K562 (cell line): Measurements from ENCODE around the gene CPED1. TPM values are rescaled to one million over a fixed set of nuclear protein-coding genes. Genes with fewer than 3 reads are reported as not detected.
A peak's percentile ranks its signal among the peaks of the same experiment; 100 is the strongest.

ENCODE experiments used
- ASH1L ChIP-seq: fragments of 450-650 bp; IDR thresholded peaks from 2 replicates; pipeline ENCODE4 v1.6.1; 2018; ENCODE audit warnings: borderline replicate concordance, mild to moderate bottlenecking, low read depth; ENCODE audit not compliant: partially characterized antibody
- CCNT2 ChIP-seq: IDR thresholded peaks from 2 replicates; pipeline ENCODE4 v1.6.1; 2011; ENCODE audit warnings: borderline replicate concordance, low read depth, mild to moderate bottlenecking, moderate library complexity, mixed read lengths, low read length; ENCODE audit not compliant: insufficient read length; ENCODE audit errors: extremely low read depth
- CXXC5 ChIP-seq: fragments of 250-450 bp; sonication (Bioruptor Pico); IDR thresholded peaks from 2 replicates; pipeline ENCODE4 v1.8.0; 2022; ENCODE audit warnings: inconsistent platforms, mild to moderate bottlenecking, moderate library complexity
- ELF1 ChIP-seq: fragments of 200-800 bp; sonication (Bioruptor generic); IDR thresholded peaks from 2 replicates; pipeline ENCODE4 v1.6.1; 2016; ENCODE audit warnings: missing genetic modification characterization, missing compliant biosample characterization
- ESRRB ChIP-seq: fragments of 250-450 bp; sonication (Bioruptor Pico); IDR thresholded peaks from 2 replicates; pipeline ENCODE4 v1.5.0; 2020; ENCODE audit warnings: mild to moderate bottlenecking, moderate library complexity, borderline replicate concordance
- FOSL1 ChIP-seq: fragments of 200-800 bp; sonication (Bioruptor generic); conservative IDR thresholded peaks from 2 replicates; pipeline ENCODE4 v1.6.1; 2016; ENCODE audit warnings: missing genetic modification characterization, missing compliant biosample characterization
- HEY1 ChIP-seq: fragments of 250-450 bp; sonication (Bioruptor Pico); IDR thresholded peaks from 2 replicates; pipeline ENCODE4 v1.5.0; 2020; ENCODE audit warnings: mild to moderate bottlenecking, moderate library complexity, borderline replicate concordance
- HOMEZ ChIP-seq: fragments of 250-450 bp; sonication (Bioruptor Pico); IDR thresholded peaks from 2 replicates; pipeline ENCODE4 v1.4.0; 2020; ENCODE audit warnings: mild to moderate bottlenecking, moderate library complexity
- KLF6 ChIP-seq: fragments of 250-450 bp; sonication (Bioruptor Pico); IDR thresholded peaks from 2 replicates; pipeline ENCODE4 v1.4.0; 2020; ENCODE audit warnings: mild to moderate bottlenecking, moderate library complexity, borderline replicate concordance
- LEF1 ChIP-seq: fragments of 450-650 bp; IDR thresholded peaks from 2 replicates; pipeline ENCODE4 v1.6.1; 2016; ENCODE audit warnings: mild to moderate bottlenecking
- MCM5 ChIP-seq: fragments of 450-650 bp; IDR thresholded peaks from 2 replicates; pipeline ENCODE4 v1.6.1; 2016; ENCODE audit warnings: low read depth
- NFXL1 ChIP-seq: fragments of 450-650 bp; formaldehyde crosslinking; IDR thresholded peaks from 2 replicates; pipeline ENCODE4 v1.4.0; 2021; ENCODE audit warnings: mild to moderate bottlenecking
- NR2C2 ChIP-seq, 2 experiments: fragments of 200-800 bp in 1 of 2; sonication (Bioruptor generic) in 1 of 2; sonication (generic) in 1 of 2; formaldehyde crosslinking in 1 of 2; IDR thresholded peaks; 2 replicates each; pipeline versions ENCODE4 v1.6.1 to v1.8.0; 2016 to 2022; ENCODE audit warnings: mild to moderate bottlenecking in 1 of 2, missing compliant biosample characterization in 1 of 2, missing genetic modification characterization in 1 of 2, missing genetic modification reagents in 1 of 2
- PHB2 ChIP-seq: fragments of 450-650 bp; IDR thresholded peaks from 2 replicates; pipeline ENCODE4 v1.6.1; 2017; ENCODE audit warnings: low read depth
- RBM25 ChIP-seq: fragments of 200-400 bp; formaldehyde crosslinking; IDR thresholded peaks from 2 replicates; pipeline ENCODE4 v1.6.1; 2018; ENCODE audit warnings: low read length, low read depth, moderate library complexity; ENCODE audit not compliant: severe bottlenecking
- ZBTB26 ChIP-seq: fragments of 450-650 bp; formaldehyde crosslinking; IDR thresholded peaks from 2 replicates; pipeline ENCODE4 v1.4.0; 2022; ENCODE audit warnings: missing genetic modification characterization
- ZNF316 ChIP-seq: fragments of 450-650 bp; IDR thresholded peaks from 2 replicates; pipeline ENCODE4 v1.6.1; 2016
- ZNF644 ChIP-seq: fragments of 200-800 bp; sonication (Bioruptor generic); IDR thresholded peaks from 2 replicates; pipeline ENCODE4 v1.6.1; 2016; ENCODE audit warnings: low read depth, missing genetic modification characterization, missing compliant biosample characterization
- ZNF780A ChIP-seq: fragments of 250-450 bp; sonication (Bioruptor Pico); IDR thresholded peaks from 2 replicates; pipeline ENCODE4 v1.5.0; 2021; ENCODE audit warnings: mild to moderate bottlenecking
- polyA plus RNA-seq, 8 experiments: library from polyadenylated mRNA; depleted of rRNA in 4 of 8; stranded (reverse) in 5 of 8; unstranded in 3 of 8; fragments of >200 nt; fragmentation: Nextera tagmentation in 2 of 8; fragmentation: Illumina TruSeq in 1 of 8; extraction: Ambion mirVana in 2 of 8; extraction: Trizol in 1 of 8; gene quantifications; 2 replicates each; pipeline versions ENCODE4 v1.2.1 to v1.2.3, GENCODE V29; 2011 to 2014; ENCODE audit warnings: inconsistent platforms in 1 of 8, missing spikeins in 1 of 8
- total RNA-seq, 7 experiments: library from RNA; depleted of rRNA in 6 of 7; stranded (reverse); fragments of >200 nt in 6 of 7; fragmentation: Illumina TruSeq in 2 of 7; extraction: Trizol in 2 of 7; gene quantifications; 2 replicates each; pipeline versions ENCODE4 v1.2.1 to v1.2.3, GENCODE V29; 2011 to 2021; ENCODE audit warnings: low replicate concordance in 1 of 7
- TF ChIP-seq, protein P1 (sequence below): IDR thresholded peaks from 3 replicates; pipeline ENCODE4 v1.6.1; 2011; ENCODE audit warnings: borderline replicate concordance, mild to moderate bottlenecking, moderate library complexity; ENCODE audit not compliant: insufficient read length; ENCODE audit errors: extremely low read depth
- TF ChIP-seq, protein P2 (sequence below): sonication (generic); formaldehyde crosslinking; IDR thresholded peaks from 2 replicates; pipeline ENCODE4 v1.8.1; 2022; ENCODE audit warnings: missing genetic modification reagents

Gene CPED1
- total and polyA plus RNA-seq, 9 of the 15 experiments (the other 6 are each of a cell fraction or from before 2014, with no cell fraction given), result 195 to 393 (median 290) TPM

DNA sequence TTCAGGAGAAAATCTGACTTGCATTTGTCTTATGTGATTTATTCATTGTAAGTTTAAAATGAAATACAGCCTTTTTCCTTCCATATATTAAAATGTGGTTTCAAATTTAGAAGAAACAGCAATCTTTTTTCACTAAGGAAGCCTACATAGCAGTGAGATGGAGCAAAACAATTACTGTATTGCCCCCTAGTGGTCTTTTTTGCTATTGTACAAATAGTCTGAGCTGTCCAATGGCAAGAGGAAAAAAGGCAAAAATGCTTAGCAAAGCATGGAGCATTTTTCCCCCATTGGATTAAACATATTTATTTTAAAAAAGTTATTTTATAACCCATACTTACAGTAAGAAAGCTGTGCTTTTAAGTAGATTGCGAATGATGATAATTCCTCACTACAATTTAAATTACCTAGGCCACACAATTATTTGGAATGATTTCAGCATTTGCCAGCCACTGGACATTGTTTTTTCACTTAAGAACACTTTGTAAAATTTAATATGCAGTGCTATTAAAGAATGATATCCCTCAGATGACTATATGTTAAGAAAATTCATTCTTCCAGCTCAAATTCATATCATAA is 119.5 kb downstream of the CPED1 start (continued):
- no peak for TF ChIP-seq ZNF780A (CRISPR knock-in tag)
- no peak for TF ChIP-seq ESRRB (CRISPR knock-in tag)
- TF ChIP-seq PHB2, result no peak
- TF ChIP-seq RBM25, result no peak
- TF ChIP-seq CXXC5 (CRISPR knock-in tag), result no peak
- TF ChIP-seq MCM5, result no peak
- no peak for TF ChIP-seq ASH1L
- TF ChIP-seq ZNF316, result peak; percentile 69
- TF ChIP-seq LEF1, result no peak
- no peak for TF ChIP-seq NR2C2 (CRISPR knock-in tag; IDR thresholded peaks at IDR 0.05)
- no peak for TF ChIP-seq NR2C2 (tag; IDR thresholded peaks at IDR 0.05)
- no peak for TF ChIP-seq FOSL1 (tag)
- no peak for TF ChIP-seq ELF1 (tag)
- no peak for TF ChIP-seq CCNT2
- TF ChIP-seq ZBTB26 (CRISPR knock-in tag), result no peak
- TF ChIP-seq ZNF644 (tag), result no peak
- TF ChIP-seq, protein P1, sequence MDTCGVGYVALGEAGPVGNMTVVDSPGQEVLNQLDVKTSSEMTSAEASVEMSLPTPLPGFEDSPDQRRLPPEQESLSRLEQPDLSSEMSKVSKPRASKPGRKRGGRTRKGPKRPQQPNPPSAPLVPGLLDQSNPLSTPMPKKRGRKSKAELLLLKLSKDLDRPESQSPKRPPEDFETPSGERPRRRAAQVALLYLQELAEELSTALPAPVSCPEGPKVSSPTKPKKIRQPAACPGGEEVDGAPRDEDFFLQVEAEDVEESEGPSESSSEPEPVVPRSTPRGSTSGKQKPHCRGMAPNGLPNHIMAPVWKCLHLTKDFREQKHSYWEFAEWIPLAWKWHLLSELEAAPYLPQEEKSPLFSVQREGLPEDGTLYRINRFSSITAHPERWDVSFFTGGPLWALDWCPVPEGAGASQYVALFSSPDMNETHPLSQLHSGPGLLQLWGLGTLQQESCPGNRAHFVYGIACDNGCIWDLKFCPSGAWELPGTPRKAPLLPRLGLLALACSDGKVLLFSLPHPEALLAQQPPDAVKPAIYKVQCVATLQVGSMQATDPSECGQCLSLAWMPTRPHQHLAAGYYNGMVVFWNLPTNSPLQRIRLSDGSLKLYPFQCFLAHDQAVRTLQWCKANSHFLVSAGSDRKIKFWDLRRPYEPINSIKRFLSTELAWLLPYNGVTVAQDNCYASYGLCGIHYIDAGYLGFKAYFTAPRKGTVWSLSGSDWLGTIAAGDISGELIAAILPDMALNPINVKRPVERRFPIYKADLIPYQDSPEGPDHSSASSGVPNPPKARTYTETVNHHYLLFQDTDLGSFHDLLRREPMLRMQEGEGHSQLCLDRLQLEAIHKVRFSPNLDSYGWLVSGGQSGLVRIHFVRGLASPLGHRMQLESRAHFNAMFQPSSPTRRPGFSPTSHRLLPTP, result no peak
- TF ChIP-seq, protein P2, sequence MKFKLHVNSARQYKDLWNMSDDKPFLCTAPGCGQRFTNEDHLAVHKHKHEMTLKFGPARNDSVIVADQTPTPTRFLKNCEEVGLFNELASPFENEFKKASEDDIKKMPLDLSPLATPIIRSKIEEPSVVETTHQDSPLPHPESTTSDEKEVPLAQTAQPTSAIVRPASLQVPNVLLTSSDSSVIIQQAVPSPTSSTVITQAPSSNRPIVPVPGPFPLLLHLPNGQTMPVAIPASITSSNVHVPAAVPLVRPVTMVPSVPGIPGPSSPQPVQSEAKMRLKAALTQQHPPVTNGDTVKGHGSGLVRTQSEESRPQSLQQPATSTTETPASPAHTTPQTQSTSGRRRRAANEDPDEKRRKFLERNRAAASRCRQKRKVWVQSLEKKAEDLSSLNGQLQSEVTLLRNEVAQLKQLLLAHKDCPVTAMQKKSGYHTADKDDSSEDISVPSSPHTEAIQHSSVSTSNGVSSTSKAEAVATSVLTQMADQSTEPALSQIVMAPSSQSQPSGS (CRISPR knock-in tag), result no peak
- no peak for TF ChIP-seq NFXL1
- no peak for TF ChIP-seq HOMEZ
- TF ChIP-seq HEY1 (CRISPR knock-in tag), result no peak
- no peak for TF ChIP-seq KLF6 (CRISPR knock-in tag)
